Measurements from ENCODE around the gene ACOXL. TPM values are rescaled to one million over a fixed set of nuclear protein-coding genes. Genes with fewer than 3 reads are reported as not detected.

The ACOXL gene
- total and polyA plus RNA-seq, 9 of the 15 experiments (the other 6 are each of a cell fraction or from before 2014, with no cell fraction given), result 0.31 to 0.56 TPM; not detected in 7

DNA sequence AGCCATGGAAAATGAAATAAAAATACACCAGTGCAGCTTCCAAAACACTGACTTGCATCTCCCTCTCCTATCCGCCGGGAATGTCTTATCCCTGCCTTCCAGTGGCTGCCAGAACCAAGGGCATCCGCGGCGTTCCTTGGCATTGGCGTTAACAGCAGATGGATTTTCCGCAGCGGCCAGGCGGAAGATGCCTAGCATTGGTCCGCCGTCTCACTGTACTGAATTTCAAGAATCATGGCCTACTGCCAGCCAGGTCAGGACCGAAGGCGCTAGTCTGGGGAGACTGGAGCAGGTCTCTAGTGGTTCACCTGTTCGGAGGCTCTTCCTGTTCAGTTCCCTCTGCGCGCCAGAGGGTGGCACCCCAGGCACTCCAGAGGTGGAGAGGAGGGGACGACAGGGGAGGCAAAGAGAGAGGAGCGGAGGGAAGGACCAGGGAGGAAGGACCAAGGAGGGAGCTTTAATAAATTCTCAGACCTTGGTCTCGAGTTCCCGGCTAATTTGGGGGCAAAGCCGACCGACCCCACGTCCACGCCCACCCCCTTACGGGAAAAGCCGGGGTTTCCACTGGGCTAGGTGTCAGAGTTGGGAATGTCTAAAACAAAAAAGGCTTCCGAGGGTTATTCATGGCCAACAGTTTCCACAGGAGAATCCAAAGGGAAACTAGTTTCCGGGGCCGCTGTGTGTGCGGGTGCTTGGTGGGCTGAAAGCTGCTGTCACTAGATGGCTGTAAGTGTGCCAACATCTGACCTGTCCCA lies 384.6 kb downstream of the ACOXL start (continued):
- TF ChIP-seq NELFE (IDR thresholded peaks at IDR 0.05; ENCODE audit: insufficient read depth, insufficient read length), result no peak
- TF ChIP-seq, protein P1, sequence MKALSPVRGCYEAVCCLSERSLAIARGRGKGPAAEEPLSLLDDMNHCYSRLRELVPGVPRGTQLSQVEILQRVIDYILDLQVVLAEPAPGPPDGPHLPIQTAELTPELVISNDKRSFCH (CRISPR knock-in tag; IDR thresholded peaks at IDR 0.05), result no peak
- TF ChIP-seq, protein P1 (tag; IDR thresholded peaks at IDR 0.05), result no peak

DNA sequence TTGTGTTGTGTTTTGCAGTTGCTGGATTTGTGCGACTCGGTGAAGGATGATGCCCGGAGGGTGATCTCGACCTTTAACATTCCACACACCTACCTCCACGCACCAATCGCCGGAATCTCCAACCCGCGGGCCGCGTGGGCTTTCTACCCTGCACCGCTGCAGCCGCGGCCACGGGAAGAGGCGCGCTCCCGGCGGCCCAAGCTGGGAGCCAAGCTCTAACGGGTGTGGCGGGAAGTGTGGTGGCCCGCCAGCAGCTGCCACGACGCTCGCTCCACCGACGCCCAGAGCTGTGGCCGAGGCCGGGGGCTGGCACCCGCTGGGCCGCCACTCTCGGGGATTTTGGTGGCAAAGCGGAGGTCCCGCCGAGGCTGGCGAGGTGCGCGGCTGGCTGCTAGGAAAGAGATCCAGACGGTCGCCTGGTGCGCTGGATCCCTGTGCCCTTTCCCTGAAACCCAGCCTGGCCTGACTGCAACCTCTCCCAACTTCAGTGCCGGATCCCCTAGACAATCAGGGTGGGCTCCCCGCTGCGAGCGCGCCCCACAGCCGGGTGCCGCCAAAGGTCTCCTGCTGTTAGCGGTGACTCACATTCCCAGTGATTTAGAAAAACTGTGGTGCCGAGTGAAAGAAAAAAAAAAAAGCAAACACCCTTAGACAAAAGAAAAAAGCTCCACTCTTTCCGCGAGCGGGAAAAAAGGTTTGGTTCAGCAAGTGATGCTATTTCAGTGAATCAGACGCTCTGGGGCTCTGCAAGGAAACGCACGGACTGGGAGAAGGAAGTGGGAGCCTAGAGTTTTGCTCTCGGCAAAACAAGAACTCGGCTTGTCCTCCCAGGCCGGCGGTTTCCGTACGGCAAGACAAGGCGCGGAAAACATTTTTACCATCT lies 385.5 kb downstream of the ACOXL start:
- H3K79me2 ChIP-seq (ENCODE audit: control insufficient read depth, insufficient read depth, low read length), result peaks cover 20% of the 10 kb centered on the region
- H3K4me3 ChIP-seq, result no peak overlapping the region
- in situ Hi-C loops (cut with MboI) (no loop called here), intact Hi-C loops (cut with micrococcal nuclease) (loop anchor here (5.0 to 10.0 kb wide), 3 partner anchors 303 to 549 kb away; no protein-coding TSS in a partner anchor)
- peaks cover 4% of the 10 kb centered on the region for H4K20me1 ChIP-seq (replicated peaks; ENCODE audit: control insufficient read depth, insufficient read depth, low read length)
- BruUV-seq (replicated peaks), result no TSS peak
- no peaks in the 10 kb centered on the region for H3K27me3 ChIP-seq (ENCODE audit: control insufficient read depth in 2 of 2, insufficient read depth in 2 of 2, low read length in 2 of 2)
- H3K9me1 ChIP-seq (ENCODE audit: control insufficient read depth, insufficient read depth, low read length), result no peaks in the 10 kb centered on the region
- no peak for DNase-seq (ENCODE audit: extremely low read depth in 1 of 4, low spot score in 3 of 4)
- ChIA-PET CTCF (ENCODE audit: low intra/inter-chr PET ratio) (no interaction called here), POLR2A (no interaction called here)
- H3K27ac ChIP-seq (ENCODE audit: extremely low read depth, low read depth, low read length), result no peak overlapping the region
- 93% methylated on average over 45 of the region's 64 CpGs for WGBS (ENCODE audit: insufficient coverage, low coverage, missing lambda C conversion rate)
- FAIRE-seq, result no peak
- H3K4me1 ChIP-seq (replicated peaks in 1 of 2; ENCODE audit: control insufficient read depth in 2 of 2, insufficient read depth in 2 of 2, low read length in 2 of 2), result peaks cover 0 to 32% of the 10 kb centered on the region in 2 experiments; a peak in 3 of 5 replicates
- no peak overlapping the region for H3K4me2 ChIP-seq (ENCODE audit: insufficient read depth, low read length)
- no peaks in the 10 kb centered on the region for H3K9me3 ChIP-seq (replicated peaks; ENCODE audit: control insufficient read depth, insufficient read depth, low read depth, low read length)
- no peak overlapping the region for H3K9ac ChIP-seq (ENCODE audit: insufficient read depth in 1 of 2, low read depth in 2 of 2, low read length in 2 of 2)
- no peak overlapping the region for H2AFZ ChIP-seq (ENCODE audit: low read depth, low read length)
- no peak for ATAC-seq
- no peaks in the 10 kb centered on the region for H3K36me3 ChIP-seq (ENCODE audit: control insufficient read depth, insufficient read depth, low read length)
- no peak for TF ChIP-seq POLR2AphosphoS5 (IDR thresholded peaks at IDR 0.05; ENCODE audit: control insufficient read depth, insufficient read depth, low read depth, low read length)
- TF ChIP-seq, protein P2, sequence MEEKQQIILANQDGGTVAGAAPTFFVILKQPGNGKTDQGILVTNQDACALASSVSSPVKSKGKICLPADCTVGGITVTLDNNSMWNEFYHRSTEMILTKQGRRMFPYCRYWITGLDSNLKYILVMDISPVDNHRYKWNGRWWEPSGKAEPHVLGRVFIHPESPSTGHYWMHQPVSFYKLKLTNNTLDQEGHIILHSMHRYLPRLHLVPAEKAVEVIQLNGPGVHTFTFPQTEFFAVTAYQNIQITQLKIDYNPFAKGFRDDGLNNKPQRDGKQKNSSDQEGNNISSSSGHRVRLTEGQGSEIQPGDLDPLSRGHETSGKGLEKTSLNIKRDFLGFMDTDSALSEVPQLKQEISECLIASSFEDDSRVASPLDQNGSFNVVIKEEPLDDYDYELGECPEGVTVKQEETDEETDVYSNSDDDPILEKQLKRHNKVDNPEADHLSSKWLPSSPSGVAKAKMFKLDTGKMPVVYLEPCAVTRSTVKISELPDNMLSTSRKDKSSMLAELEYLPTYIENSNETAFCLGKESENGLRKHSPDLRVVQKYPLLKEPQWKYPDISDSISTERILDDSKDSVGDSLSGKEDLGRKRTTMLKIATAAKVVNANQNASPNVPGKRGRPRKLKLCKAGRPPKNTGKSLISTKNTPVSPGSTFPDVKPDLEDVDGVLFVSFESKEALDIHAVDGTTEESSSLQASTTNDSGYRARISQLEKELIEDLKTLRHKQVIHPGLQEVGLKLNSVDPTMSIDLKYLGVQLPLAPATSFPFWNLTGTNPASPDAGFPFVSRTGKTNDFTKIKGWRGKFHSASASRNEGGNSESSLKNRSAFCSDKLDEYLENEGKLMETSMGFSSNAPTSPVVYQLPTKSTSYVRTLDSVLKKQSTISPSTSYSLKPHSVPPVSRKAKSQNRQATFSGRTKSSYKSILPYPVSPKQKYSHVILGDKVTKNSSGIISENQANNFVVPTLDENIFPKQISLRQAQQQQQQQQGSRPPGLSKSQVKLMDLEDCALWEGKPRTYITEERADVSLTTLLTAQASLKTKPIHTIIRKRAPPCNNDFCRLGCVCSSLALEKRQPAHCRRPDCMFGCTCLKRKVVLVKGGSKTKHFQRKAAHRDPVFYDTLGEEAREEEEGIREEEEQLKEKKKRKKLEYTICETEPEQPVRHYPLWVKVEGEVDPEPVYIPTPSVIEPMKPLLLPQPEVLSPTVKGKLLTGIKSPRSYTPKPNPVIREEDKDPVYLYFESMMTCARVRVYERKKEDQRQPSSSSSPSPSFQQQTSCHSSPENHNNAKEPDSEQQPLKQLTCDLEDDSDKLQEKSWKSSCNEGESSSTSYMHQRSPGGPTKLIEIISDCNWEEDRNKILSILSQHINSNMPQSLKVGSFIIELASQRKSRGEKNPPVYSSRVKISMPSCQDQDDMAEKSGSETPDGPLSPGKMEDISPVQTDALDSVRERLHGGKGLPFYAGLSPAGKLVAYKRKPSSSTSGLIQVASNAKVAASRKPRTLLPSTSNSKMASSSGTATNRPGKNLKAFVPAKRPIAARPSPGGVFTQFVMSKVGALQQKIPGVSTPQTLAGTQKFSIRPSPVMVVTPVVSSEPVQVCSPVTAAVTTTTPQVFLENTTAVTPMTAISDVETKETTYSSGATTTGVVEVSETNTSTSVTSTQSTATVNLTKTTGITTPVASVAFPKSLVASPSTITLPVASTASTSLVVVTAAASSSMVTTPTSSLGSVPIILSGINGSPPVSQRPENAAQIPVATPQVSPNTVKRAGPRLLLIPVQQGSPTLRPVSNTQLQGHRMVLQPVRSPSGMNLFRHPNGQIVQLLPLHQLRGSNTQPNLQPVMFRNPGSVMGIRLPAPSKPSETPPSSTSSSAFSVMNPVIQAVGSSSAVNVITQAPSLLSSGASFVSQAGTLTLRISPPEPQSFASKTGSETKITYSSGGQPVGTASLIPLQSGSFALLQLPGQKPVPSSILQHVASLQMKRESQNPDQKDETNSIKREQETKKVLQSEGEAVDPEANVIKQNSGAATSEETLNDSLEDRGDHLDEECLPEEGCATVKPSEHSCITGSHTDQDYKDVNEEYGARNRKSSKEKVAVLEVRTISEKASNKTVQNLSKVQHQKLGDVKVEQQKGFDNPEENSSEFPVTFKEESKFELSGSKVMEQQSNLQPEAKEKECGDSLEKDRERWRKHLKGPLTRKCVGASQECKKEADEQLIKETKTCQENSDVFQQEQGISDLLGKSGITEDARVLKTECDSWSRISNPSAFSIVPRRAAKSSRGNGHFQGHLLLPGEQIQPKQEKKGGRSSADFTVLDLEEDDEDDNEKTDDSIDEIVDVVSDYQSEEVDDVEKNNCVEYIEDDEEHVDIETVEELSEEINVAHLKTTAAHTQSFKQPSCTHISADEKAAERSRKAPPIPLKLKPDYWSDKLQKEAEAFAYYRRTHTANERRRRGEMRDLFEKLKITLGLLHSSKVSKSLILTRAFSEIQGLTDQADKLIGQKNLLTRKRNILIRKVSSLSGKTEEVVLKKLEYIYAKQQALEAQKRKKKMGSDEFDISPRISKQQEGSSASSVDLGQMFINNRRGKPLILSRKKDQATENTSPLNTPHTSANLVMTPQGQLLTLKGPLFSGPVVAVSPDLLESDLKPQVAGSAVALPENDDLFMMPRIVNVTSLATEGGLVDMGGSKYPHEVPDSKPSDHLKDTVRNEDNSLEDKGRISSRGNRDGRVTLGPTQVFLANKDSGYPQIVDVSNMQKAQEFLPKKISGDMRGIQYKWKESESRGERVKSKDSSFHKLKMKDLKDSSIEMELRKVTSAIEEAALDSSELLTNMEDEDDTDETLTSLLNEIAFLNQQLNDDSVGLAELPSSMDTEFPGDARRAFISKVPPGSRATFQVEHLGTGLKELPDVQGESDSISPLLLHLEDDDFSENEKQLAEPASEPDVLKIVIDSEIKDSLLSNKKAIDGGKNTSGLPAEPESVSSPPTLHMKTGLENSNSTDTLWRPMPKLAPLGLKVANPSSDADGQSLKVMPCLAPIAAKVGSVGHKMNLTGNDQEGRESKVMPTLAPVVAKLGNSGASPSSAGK (IDR thresholded peaks at IDR 0.05), result no peak

Measured in K562 (cell line).